ENCODE measurements around the gene STK32C.

Gene STK32C

DNA sequence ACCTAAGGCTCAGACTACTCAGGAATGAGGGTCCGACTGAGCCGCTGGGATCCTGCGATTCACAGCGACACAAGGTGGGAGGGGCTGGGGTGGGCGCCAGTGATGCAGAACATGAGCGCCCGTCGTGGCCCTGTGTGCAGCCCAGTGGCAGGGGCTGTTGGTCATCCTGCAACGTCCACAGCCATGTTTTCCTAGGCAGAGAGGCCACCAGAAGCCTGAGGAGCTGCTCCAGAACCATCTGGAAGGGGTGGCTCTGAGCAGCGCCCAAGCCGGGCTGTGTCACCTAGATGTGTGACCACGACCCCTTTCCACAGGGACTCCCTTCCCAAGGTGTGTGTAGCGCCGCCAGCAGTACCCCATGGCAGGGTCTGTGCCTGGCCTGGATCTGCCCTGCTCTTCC lies 96.5 kb downstream of the STK32C start:
- TF ChIP-seq, protein P1, sequence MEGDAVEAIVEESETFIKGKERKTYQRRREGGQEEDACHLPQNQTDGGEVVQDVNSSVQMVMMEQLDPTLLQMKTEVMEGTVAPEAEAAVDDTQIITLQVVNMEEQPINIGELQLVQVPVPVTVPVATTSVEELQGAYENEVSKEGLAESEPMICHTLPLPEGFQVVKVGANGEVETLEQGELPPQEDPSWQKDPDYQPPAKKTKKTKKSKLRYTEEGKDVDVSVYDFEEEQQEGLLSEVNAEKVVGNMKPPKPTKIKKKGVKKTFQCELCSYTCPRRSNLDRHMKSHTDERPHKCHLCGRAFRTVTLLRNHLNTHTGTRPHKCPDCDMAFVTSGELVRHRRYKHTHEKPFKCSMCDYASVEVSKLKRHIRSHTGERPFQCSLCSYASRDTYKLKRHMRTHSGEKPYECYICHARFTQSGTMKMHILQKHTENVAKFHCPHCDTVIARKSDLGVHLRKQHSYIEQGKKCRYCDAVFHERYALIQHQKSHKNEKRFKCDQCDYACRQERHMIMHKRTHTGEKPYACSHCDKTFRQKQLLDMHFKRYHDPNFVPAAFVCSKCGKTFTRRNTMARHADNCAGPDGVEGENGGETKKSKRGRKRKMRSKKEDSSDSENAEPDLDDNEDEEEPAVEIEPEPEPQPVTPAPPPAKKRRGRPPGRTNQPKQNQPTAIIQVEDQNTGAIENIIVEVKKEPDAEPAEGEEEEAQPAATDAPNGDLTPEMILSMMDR (IDR thresholded peaks at IDR 0.05; ENCODE audit: low read length, missing control alignments), result no peak
- no peak overlapping the region for H3K4me3 ChIP-seq (replicated peaks; ENCODE audit: low read depth, low read length)
- DNase-seq (ENCODE audit: low read depth), result no peak

DNA sequence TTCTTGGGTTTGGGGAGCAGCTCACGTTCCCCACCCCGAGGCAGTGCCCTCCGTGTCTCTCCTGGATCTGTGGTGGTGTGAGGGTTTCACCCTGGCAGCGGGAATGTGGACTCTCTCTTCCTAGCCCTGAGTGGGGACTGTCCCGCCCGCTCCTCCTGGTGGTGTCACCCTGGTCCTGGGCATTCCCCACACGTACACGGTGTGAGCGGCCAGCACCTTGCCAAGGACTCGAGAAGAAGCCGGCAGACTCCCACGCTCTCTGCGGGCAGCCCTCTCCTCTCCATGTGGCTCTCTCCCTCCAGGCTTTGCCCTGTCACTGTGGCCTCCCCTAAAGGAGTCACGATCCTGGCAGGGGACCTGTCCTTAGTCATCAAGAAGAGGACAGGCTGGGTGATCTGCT lies 97.0 kb downstream of the STK32C start:
- DNase-seq (ENCODE audit: low read depth), result no peak
- TF ChIP-seq, protein P1 (IDR thresholded peaks at IDR 0.05; ENCODE audit: low read length, missing control alignments), result no peak
- H3K4me3 ChIP-seq (replicated peaks; ENCODE audit: low read depth, low read length), result no peak overlapping the region

DNA sequence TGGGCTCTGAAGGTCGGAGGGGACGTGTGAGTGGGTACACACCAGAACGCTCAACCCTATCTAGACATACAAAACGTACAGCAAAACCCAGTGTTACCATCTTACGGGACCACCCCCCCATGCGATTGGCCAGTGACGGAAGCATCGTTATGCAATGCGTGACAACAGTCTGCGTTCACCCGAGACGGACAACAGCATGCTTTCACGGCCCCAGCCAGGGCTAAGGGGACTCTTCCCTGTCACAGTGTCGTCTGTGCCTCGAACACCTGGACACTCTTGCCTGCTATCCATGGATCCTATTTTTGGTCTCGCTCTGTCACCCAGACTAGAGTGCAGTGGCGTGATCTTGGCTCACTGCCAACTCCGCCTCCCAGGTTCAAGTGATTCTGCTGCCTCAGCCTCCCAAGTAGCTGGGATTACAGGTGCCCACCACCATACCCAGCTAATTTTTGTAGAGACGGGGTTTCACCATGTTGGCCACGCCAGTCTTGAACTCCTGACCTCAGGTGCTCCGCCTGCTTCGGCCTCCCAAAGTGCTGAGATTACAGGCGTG lies 97.7 kb downstream of the STK32C start:
- TF ChIP-seq, protein P1 (IDR thresholded peaks at IDR 0.05; ENCODE audit: low read length, missing control alignments), result no peak
- H3K4me3 ChIP-seq (replicated peaks; ENCODE audit: low read depth, low read length), result no peak overlapping the region
- no peak for DNase-seq (ENCODE audit: low read depth)

DNA sequence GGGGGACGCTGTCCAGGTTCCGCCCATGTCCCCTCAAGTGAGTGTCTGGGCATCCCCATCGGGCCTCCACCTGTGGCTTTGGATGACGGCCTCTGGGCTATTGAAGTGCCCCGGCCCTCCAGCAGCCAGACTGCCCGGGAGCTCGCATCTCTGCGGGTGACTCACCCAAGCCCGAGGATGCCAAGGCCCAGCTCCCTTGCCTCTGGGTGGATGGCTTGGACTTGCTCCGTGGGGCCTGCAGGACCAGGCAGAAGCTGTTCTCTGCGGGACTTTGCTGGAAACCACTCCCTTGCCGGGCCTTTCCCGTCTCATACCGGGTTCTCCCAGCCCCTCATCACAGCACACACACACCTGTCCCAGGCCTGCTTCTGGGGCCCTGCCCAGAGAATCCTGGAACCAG lies 98.6 kb downstream of the STK32C start:
- no peak for DNase-seq (ENCODE audit: low read depth)
- H3K4me3 ChIP-seq (replicated peaks; ENCODE audit: low read depth, low read length), result no peak overlapping the region
- TF ChIP-seq, protein P1 (IDR thresholded peaks at IDR 0.05; ENCODE audit: low read length, missing control alignments), result no peak

DNA sequence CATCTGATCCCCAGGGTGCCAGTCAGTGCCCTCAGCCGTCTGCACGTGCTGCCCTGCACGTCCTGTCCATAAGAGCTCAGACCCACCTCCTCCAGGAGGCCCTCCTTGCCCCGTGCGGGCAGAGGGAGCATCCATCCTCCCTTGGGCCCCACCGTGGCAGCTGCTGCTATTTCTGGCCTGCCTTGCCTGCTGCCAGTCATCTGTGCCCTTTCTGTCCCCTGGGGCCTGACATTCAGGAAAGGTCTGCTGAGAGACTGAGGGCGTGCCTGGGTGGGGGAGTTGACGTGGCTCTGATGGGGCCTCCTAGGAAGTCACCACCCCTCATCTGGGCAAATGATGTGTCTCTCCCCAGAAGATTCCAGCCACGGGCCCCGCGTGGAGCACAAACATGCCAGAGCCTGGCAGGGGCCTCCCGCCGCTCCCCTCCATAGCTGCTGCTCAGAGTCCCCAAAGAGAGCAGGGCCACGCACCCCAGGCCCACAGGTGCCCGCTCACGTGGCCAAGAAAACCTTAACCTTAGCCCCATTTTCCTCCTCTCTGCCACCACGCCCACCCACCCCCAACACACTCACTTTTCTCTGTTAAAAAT lies 99.2 kb downstream of the STK32C start:
- no peak for DNase-seq (ENCODE audit: low read depth)
- H3K4me3 ChIP-seq (replicated peaks; ENCODE audit: low read depth, low read length), result no peak overlapping the region
- TF ChIP-seq, protein P1 (IDR thresholded peaks at IDR 0.05; ENCODE audit: low read length, missing control alignments), result no peak

DNA sequence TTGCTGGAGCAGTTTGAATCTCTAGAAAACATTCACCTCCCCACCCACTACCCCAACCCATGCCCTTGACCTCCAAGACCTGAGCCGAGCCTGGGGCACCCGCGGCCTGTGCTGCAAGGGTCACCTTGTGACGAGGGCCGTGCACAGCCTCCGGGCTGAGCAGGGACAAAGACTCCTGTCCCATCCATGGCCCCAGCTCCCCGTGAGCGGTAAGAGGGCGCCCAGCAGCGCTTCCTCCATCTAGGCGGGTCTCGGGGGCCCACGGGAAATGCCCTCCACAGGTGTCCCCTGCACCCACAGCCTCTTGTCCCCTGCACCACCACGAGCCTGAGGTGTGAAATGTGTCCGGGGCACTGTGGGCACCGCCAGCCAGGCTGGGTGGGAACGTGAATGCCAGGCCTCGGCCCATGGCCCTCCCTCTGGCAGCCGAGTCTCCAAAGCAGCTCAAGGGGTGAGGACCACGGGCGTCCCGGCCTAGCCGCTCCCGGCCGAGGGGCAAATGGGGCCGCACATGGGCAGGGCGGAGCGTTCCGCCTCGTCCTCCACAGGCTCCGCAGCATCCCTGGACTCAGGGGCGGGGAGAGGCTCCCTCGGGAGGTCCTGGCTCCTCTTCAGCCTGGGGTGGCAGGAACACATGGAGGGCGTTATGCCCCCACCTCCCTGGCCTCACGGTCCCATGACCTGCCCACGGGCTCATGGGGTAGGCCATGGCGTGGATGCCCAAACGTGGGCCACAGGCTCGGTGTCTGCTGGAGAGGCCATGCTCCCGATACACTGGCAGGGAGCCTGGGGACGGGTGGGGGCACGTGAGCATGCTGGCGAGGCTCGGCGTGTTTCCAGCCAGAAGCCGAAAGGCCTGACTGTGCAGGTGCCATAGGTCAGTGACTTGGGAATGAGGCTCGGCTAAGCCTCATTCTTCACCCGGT lies 100.0 kb downstream of the STK32C start:
- DNase-seq (ENCODE audit: low read depth), result no peak
- H3K4me3 ChIP-seq (replicated peaks; ENCODE audit: low read depth, low read length), result no peak overlapping the region
- TF ChIP-seq, protein P1 (IDR thresholded peaks at IDR 0.05; ENCODE audit: low read length, missing control alignments), result no peak

All from fibroblast of pulmonary artery (primary cell).